Mucosa of rectum (tissue), 2 donors: ENCODE results near the gene RPS2.

ENCODE experiments used
- H3K27ac ChIP-seq, 2 donors: one replicate each; pipeline ENCODE4 v1.7.0; 2013; ENCODE audit warnings: inconsistent platforms in 2 of 2, low read depth in 2 of 2, low read length in 2 of 2
- H3K27me3 ChIP-seq, 2 donors: one replicate each; pipeline ENCODE4 v1.7.0; 2013; ENCODE audit warnings: low read length in 2 of 2; ENCODE audit not compliant: control insufficient read depth in 2 of 2, insufficient read depth in 2 of 2
- H3K36me3 ChIP-seq, 2 donors: one replicate each; pipeline ENCODE4 v1.7.0; 2013; ENCODE audit warnings: low read length in 2 of 2; ENCODE audit not compliant: control insufficient read depth in 2 of 2, insufficient read depth in 2 of 2
- H3K4me1 ChIP-seq, 2 donors: one replicate each; pipeline ENCODE4 v1.7.0; 2013; ENCODE audit warnings: low read length in 2 of 2, mild to moderate bottlenecking in 1 of 2; ENCODE audit not compliant: control insufficient read depth in 2 of 2, insufficient read depth in 2 of 2
- H3K4me3 ChIP-seq, 2 donors: one replicate each; pipeline ENCODE4 v1.7.0; 2013; ENCODE audit warnings: low read length in 2 of 2
- H3K9ac ChIP-seq, 2 donors: one replicate each; pipeline ENCODE4 v1.7.0; 2013; ENCODE audit warnings: low read length in 2 of 2, low read depth in 1 of 2, mild to moderate bottlenecking in 1 of 2
- H3K9me3 ChIP-seq, 2 donors: one replicate each; pipeline ENCODE4 v1.7.0; 2013; ENCODE audit warnings: low read length in 2 of 2; ENCODE audit not compliant: control insufficient read depth in 2 of 2
- donor health status: healthy.
- donor health status: Normal muscosa, but diverticular disease.

Gene RPS2

GRCh38 chr16:1982013-1982433 lies 17.4 kb upstream of the RPS2 start:
- H3K27me3 ChIP-seq = peaks cover 0 to 14% of the 10 kb centered on the region in 2 donors
- peaks cover 58 to 72% of the 10 kb centered on the region in 2 donors for H3K4me1 ChIP-seq
- peak overlapping the region; percentile 15 to 86 for H3K9ac ChIP-seq
- H3K36me3 ChIP-seq = peaks cover 24% of the 10 kb centered on the region in 2 donors
- peak overlapping the region; percentile 96 to 98 for H3K27ac ChIP-seq
- no peaks in the 10 kb centered on the region for H3K9me3 ChIP-seq
- H3K4me3 ChIP-seq = peak overlapping the region; percentile 29 to 57

GRCh38 chr16:1981398-1981836 lies 16.8 kb upstream of the RPS2 start, which contains the start of gene NOXO1:
TSS of gene NOXO1 (minus strand) at chr16:1981469. CDS start at chr16:1981179, 290 bp downstream.
- H3K36me3 ChIP-seq = peaks cover 24% of the 10 kb centered on the region in 2 donors
- H3K9ac ChIP-seq = peak within 1 kb of the TSS; percentile 66 to 86
- peaks cover 0 to 14% of the 10 kb centered on the region in 2 donors for H3K27me3 ChIP-seq
- peak within 1 kb of the TSS; percentile 96 to 98 for H3K27ac ChIP-seq
- peak within 1 kb of the TSS; percentile 57 to 61 for H3K4me3 ChIP-seq
- H3K4me1 ChIP-seq = peaks cover 58 to 68% of the 10 kb centered on the region in 2 donors
- H3K9me3 ChIP-seq = no peaks in the 10 kb centered on the region

- Histone ChIP-seq H3K36me3 (peaks cover 24% of the 10 kb centered on the region in 2 donors), H3K27ac (peak overlapping the region; percentile 96 to 98), H3K27me3 (peaks cover 0 to 14% of the 10 kb centered on the region in 2 donors), H3K9me3 (no peaks in the 10 kb centered on the region), H3K9ac (peak overlapping the region; percentile 66 to 86), H3K4me3 (peak overlapping the region; percentile 57 to 61), H3K4me1 (peaks cover 51 to 61% of the 10 kb centered on the region in 2 donors)
Measured at GRCh38 chr16:1980770-1981087, 16.1 kb upstream of the RPS2 start.

- Histone ChIP-seq H3K36me3 (peaks cover 28 to 29% of the 10 kb centered on the region in 2 donors), H3K27ac (peak overlapping the region; percentile 96 to 98), H3K9me3 (no peaks in the 10 kb centered on the region), H3K27me3 (peaks cover 0 to 14% of the 10 kb centered on the region in 2 donors), H3K4me3 (peak overlapping the region; percentile 57 to 61), H3K4me1 (peaks cover 46 to 56% of the 10 kb centered on the region in 2 donors), H3K9ac (peak overlapping the region; percentile 70 to 86)
Measured at GRCh38 chr16:1980030-1980769, 15.6 kb upstream of the RPS2 start.

- H3K4me1 ChIP-seq = peaks cover 40 to 50% of the 10 kb centered on the region in 2 donors
- peak overlapping the region; percentile 57 to 61 for H3K4me3 ChIP-seq
- no peaks in the 10 kb centered on the region for H3K9me3 ChIP-seq
- H3K27ac ChIP-seq = peak overlapping the region; percentile 96 to 98
- peaks cover 35 to 36% of the 10 kb centered on the region in 2 donors for H3K36me3 ChIP-seq
- peak overlapping the region; percentile 70 to 86 for H3K9ac ChIP-seq
- peaks cover 0 to 14% of the 10 kb centered on the region in 2 donors for H3K27me3 ChIP-seq
Measured at GRCh38 chr16:1979271-1980029, 14.8 kb upstream of the RPS2 start.

- H3K4me3 ChIP-seq = peak overlapping the region; percentile 54 to 61
- no peaks in the 10 kb centered on the region for H3K9me3 ChIP-seq
- H3K27me3 ChIP-seq = peaks cover 0 to 14% of the 10 kb centered on the region in 2 donors
- H3K27ac ChIP-seq = peak overlapping the region; percentile 96 to 98
- H3K4me1 ChIP-seq = peaks cover 39 to 49% of the 10 kb centered on the region in 2 donors
- H3K9ac ChIP-seq = peak overlapping the region; percentile 47 to 86
- peaks cover 37 to 38% of the 10 kb centered on the region in 2 donors for H3K36me3 ChIP-seq
Measured at GRCh38 chr16:1978476-1979120, 14.0 kb upstream of the RPS2 start.

- H3K4me1 ChIP-seq = peaks cover 32 to 43% of the 10 kb centered on the region in 2 donors
- peaks cover 0 to 14% of the 10 kb centered on the region in 2 donors for H3K27me3 ChIP-seq
- H3K4me3 ChIP-seq = no peak overlapping the region
- H3K27ac ChIP-seq = no peak overlapping the region
- H3K9me3 ChIP-seq = no peaks in the 10 kb centered on the region
- no peak overlapping the region for H3K9ac ChIP-seq
- peaks cover 37 to 38% of the 10 kb centered on the region in 2 donors for H3K36me3 ChIP-seq
Measured at GRCh38 chr16:1977875-1978268, 13.2 kb upstream of the RPS2 start.

- H3K9ac ChIP-seq = no peak overlapping the region
- H3K4me1 ChIP-seq = peaks cover 32 to 42% of the 10 kb centered on the region in 2 donors
- H3K27me3 ChIP-seq = peaks cover 0 to 14% of the 10 kb centered on the region in 2 donors
- no peak overlapping the region for H3K27ac ChIP-seq
- no peak overlapping the region for H3K4me3 ChIP-seq
- peaks cover 37 to 38% of the 10 kb centered on the region in 2 donors for H3K36me3 ChIP-seq
- H3K9me3 ChIP-seq = no peaks in the 10 kb centered on the region
Measured at GRCh38 chr16:1976951-1977874, 12.6 kb upstream of the RPS2 start.

- no peaks in the 10 kb centered on the region for H3K9me3 ChIP-seq
- peaks cover 25 to 31% of the 10 kb centered on the region in 2 donors for H3K4me1 ChIP-seq
- no peak overlapping the region for H3K9ac ChIP-seq
- H3K27me3 ChIP-seq = peaks cover 0 to 8% of the 10 kb centered on the region in 2 donors
- H3K4me3 ChIP-seq = no peak overlapping the region
- H3K27ac ChIP-seq = no peak overlapping the region
- peaks cover 37 to 38% of the 10 kb centered on the region in 2 donors for H3K36me3 ChIP-seq
Measured at GRCh38 chr16:1976216-1976520, 11.5 kb upstream of the RPS2 start.
